CD4-positive, alpha-beta T cell (primary cell): ENCODE results near the gene NR1D2. TPM values are rescaled to one million over a fixed set of nuclear protein-coding genes. Genes with fewer than 3 reads are reported as not detected.
A peak's percentile ranks its signal among the peaks of the same experiment; 100 is the strongest.
"Not testable (repeated sequence)": the region's sequence is repeated elsewhere in the genome, so short reads cannot be mapped to it uniquely, and the experiment has no call there.

Source experiments
- ATAC-seq: fragments of 200-7000 bp; cut with Tn5 transposase; one replicate; pipeline ENCODE4 v1.10.0; 2022; ENCODE audit warnings: mild to moderate bottlenecking; ENCODE audit not compliant: poor library complexity
- CTCF ChIA-PET: fragments of 350-600 bp; sonication (Branson Sonifier 250); formaldehyde crosslinking; loops from one replicate; lab custom pipeline; 2021; ENCODE audit warnings: antibody characterized with exemption, inconsistent platforms; lab: Charles Lee
- POLR2A ChIA-PET: fragments of 350-600 bp; sonication (Branson Sonifier 250); formaldehyde crosslinking; loops from one replicate; lab custom pipeline; 2021; ENCODE audit warnings: antibody characterized with exemption, inconsistent platforms; lab: Charles Lee
- DNase-seq, 14 experiments: peaks; one replicate each; pipeline ENCODE4 v3.0.0-alpha.2; 2013 to 2020; ENCODE audit warnings: mixed read lengths in 2 of 14
- H3K27ac ChIP-seq, 2 donors: one replicate each; pipeline versions ENCODE4 v1.5.1 to v1.7.0; 2013; ENCODE audit warnings: low read length in 2 of 2, low read depth in 1 of 2, mild to moderate bottlenecking in 1 of 2
- H3K27me3 ChIP-seq, 2 experiments: 1 replicate in 1 of 2; 2 replicates in 1 of 2; pipeline versions ENCODE4 v1.6.1 to v1.7.0; 2013; ENCODE audit warnings: low read length in 2 of 2, control low read depth in 1 of 2, mild to moderate bottlenecking in 1 of 2, moderate library complexity in 1 of 2; ENCODE audit not compliant: insufficient read depth in 2 of 2, control insufficient read depth in 1 of 2
- H3K36me3 ChIP-seq: one replicate; pipeline ENCODE4 v1.6.1; 2013; ENCODE audit warnings: low read length, control low read depth; ENCODE audit not compliant: insufficient read depth
- H3K4me1 ChIP-seq: one replicate; pipeline ENCODE4 v1.6.1; 2013; ENCODE audit warnings: low read length, control low read depth; ENCODE audit not compliant: insufficient read depth
- H3K4me3 ChIP-seq: one replicate; pipeline ENCODE4 v1.5.1; 2013; ENCODE audit warnings: mild to moderate bottlenecking, low read length, moderate library complexity
- H3K9me3 ChIP-seq, 2 experiments: 1 replicate in 1 of 2; 2 replicates in 1 of 2; pipeline versions ENCODE4 v1.6.1 to v1.7.0; 2013; ENCODE audit warnings: low read length in 2 of 2, mild to moderate bottlenecking in 2 of 2, control low read depth in 1 of 2, moderate library complexity in 1 of 2; ENCODE audit not compliant: control insufficient read depth in 1 of 2, insufficient read depth in 1 of 2
- H3K27ac Mint-ChIP-seq: one replicate; pipeline ENCODE4 v1.8.0; 2020; ENCODE audit warnings: mixed read lengths
- H3K27me3 Mint-ChIP-seq: one replicate; pipeline ENCODE4 v1.8.0; 2021; ENCODE audit warnings: mixed read lengths
- H3K36me3 Mint-ChIP-seq: one replicate; pipeline ENCODE4 v1.8.0; 2021; ENCODE audit warnings: low read depth, mixed read lengths
- H3K4me1 Mint-ChIP-seq: one replicate; pipeline ENCODE4 v1.8.0; 2021; ENCODE audit warnings: low read depth, mixed read lengths
- H3K4me3 Mint-ChIP-seq: one replicate; pipeline ENCODE4 v1.8.0; 2020; ENCODE audit warnings: mild to moderate bottlenecking, mixed read lengths
- H3K9me3 Mint-ChIP-seq: one replicate; pipeline ENCODE4 v1.8.0; 2020; ENCODE audit warnings: mixed read lengths
- CTCF ChIP-seq: fragments of 200-600 bp; IDR thresholded peaks from one replicate; pipeline ENCODE4 v1.8.0; 2022; ENCODE audit warnings: antibody characterized with exemption, mild to moderate bottlenecking
- intact Hi-C, 2 experiments: fragments of 100-400 bp; cut with DNase I in 1 of 2; cut with micrococcal nuclease in 1 of 2; formaldehyde crosslinking; loops; one replicate each; pipeline versions ENCODE4 v1.15.1 to v1.9.0; 2023 to 2025; cut with DNase I, micrococcal nuclease
- total RNA-seq, 174 experiments: library from RNA in 2 of 174; stranded (reverse) in 2 of 174; gene quantifications; one replicate each; pipeline ENCODE4 v1.2.3 and lab custom pipeline; 2021 to 2026

Gene NR1D2
- total RNA-seq, 2 experiments from 2014 or later = 111 to 113 TPM

- intact Hi-C loops = loop anchor here (1.0 to 10.0 kb wide), 3 partner anchors 28 to 1868 kb away; partner anchors contain the start of genes NR1D2 (in 2 of the 2), NGLY1 (in 1 of the 2) and UBE2E1 (in 1 of the 2)
- no peaks in the 10 kb centered on the region for H3K27me3 ChIP-seq
- ChIA-PET CTCF (interaction anchor here (1.0 to 1.6 kb wide), 2 partner anchors 31 to 52 kb away, joined by 3 to 7 read pairs; no protein-coding TSS in a partner anchor), POLR2A (interaction anchor here (0.6 to 3.5 kb wide), 33 partner anchors 8 to 1866 kb away, joined by 3 to 95 read pairs (median 6); partner anchors contain the start of genes NGLY1 and UBE2E2)
- peak within 1 kb of the TSS; percentile 85 to 87 for H3K27ac ChIP-seq
- no peaks in the 10 kb centered on the region for H3K27me3 Mint-ChIP-seq
- H3K36me3 ChIP-seq = peaks cover 36% of the 10 kb centered on the region
- H3K4me3 ChIP-seq = peak within 1 kb of the TSS; percentile 94
- peaks cover 68% of the 10 kb centered on the region for H3K4me1 Mint-ChIP-seq
- H3K4me3 Mint-ChIP-seq = peak within 1 kb of the TSS; percentile 99
- peak; percentile 94 to 99 (median 96) for DNase-seq
- TF ChIP-seq CTCF = peak; percentile 60
- peaks cover 29% of the 10 kb centered on the region for H3K4me1 ChIP-seq
- peak; percentile 92 for ATAC-seq
- no peaks in the 10 kb centered on the region for H3K9me3 Mint-ChIP-seq
- peak within 1 kb of the TSS; percentile 98 for H3K27ac Mint-ChIP-seq
- no peaks in the 10 kb centered on the region for H3K9me3 ChIP-seq
- H3K36me3 Mint-ChIP-seq = peaks cover 50% of the 10 kb centered on the region
Measured at GRCh38 chr3:23916886-23917678, 28.0 kb upstream of the NR1D2 start, which contains the start of the genes NKIRAS1 and RPL15. Gene NKIRAS1, minus strand, starts transcription at chr3:23916990. Its CDS starts 6,086 bp downstream, at chr3:23910904. Gene RPL15, plus strand, starts transcription at chr3:23917132. Its CDS starts 728 bp downstream, at chr3:23917860.

- intact Hi-C loops = loop anchor here (1.0 to 10.0 kb wide), 4 partner anchors 24 to 1867 kb away; partner anchors contain the start of genes NR1D2 (in 2 of the 2), NGLY1 (in 1 of the 2) and UBE2E1 (in 1 of the 2)
- Mint-ChIP-seq H3K27ac (peak overlapping the region; percentile 98), H3K4me1 (peaks cover 68% of the 10 kb centered on the region), H3K4me3 (peak overlapping the region; percentile 99), H3K36me3 (peaks cover 55% of the 10 kb centered on the region)
- ChIA-PET CTCF (interaction anchor here (0.8 kb wide), 1 partner anchor 29 kb away, joined by 3 read pairs; no protein-coding TSS in a partner anchor), POLR2A (interaction anchor here (0.6 to 3.5 kb wide), 17 partner anchors 7 to 716 kb away, joined by 3 to 95 read pairs (median 11); no protein-coding TSS in a partner anchor)
- not testable (repeated sequence) for H3K27me3 Mint-ChIP-seq, H3K9me3 Mint-ChIP-seq, H3K9me3 ChIP-seq, ATAC-seq, H3K27me3 ChIP-seq
- H3K4me3 ChIP-seq = peak overlapping the region; percentile 94
- peaks cover 38% of the 10 kb centered on the region for H3K36me3 ChIP-seq
- H3K4me1 ChIP-seq = peaks cover 29% of the 10 kb centered on the region
- H3K27ac ChIP-seq = peak overlapping the region; percentile 85 to 87
- peak in 1 of 14 experiments; percentile 82 for DNase-seq
Measured at GRCh38 chr3:23917679-23918303, 27.3 kb upstream of the NR1D2 start.

- Histone ChIP-seq H3K4me1 (peaks cover 29% of the 10 kb centered on the region), H3K36me3 (peaks cover 38% of the 10 kb centered on the region), H3K4me3 (peak overlapping the region; percentile 94), H3K27ac (peak overlapping the region; percentile 85 to 87)
- intact Hi-C loops = loop anchor here in 1 of 2 experiments (1.0 to 10.0 kb wide), 3 partner anchors 23 to 1866 kb away; partner anchors contain the start of genes NGLY1 and UBE2E1
- ATAC-seq, DNase-seq, H3K9me3 ChIP-seq, H3K9me3 Mint-ChIP-seq, H3K27me3 ChIP-seq, H3K27me3 Mint-ChIP-seq: not testable (repeated sequence)
- H3K4me3 Mint-ChIP-seq = peak overlapping the region; percentile 99
- H3K27ac Mint-ChIP-seq = peak overlapping the region; percentile 98
- H3K36me3 Mint-ChIP-seq = peaks cover 55% of the 10 kb centered on the region
- ChIA-PET POLR2A (interaction anchor here (1.3 to 3.5 kb wide), 5 partner anchors 26 to 108 kb away, joined by 3 to 95 read pairs (median 63); no protein-coding TSS in a partner anchor), CTCF (interaction anchor here (0.8 kb wide), 1 partner anchor 30 kb away, joined by 3 read pairs; no protein-coding TSS in a partner anchor)
- peaks cover 68% of the 10 kb centered on the region for H3K4me1 Mint-ChIP-seq
Measured at GRCh38 chr3:23918331-23918730, 26.8 kb upstream of the NR1D2 start.
